ENCODE results near the gene FAM170A.

Gene FAM170A, protein sequence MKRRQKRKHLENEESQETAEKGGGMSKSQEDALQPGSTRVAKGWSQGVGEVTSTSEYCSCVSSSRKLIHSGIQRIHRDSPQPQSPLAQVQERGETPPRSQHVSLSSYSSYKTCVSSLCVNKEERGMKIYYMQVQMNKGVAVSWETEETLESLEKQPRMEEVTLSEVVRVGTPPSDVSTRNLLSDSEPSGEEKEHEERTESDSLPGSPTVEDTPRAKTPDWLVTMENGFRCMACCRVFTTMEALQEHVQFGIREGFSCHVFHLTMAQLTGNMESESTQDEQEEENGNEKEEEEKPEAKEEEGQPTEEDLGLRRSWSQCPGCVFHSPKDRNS

DNA sequence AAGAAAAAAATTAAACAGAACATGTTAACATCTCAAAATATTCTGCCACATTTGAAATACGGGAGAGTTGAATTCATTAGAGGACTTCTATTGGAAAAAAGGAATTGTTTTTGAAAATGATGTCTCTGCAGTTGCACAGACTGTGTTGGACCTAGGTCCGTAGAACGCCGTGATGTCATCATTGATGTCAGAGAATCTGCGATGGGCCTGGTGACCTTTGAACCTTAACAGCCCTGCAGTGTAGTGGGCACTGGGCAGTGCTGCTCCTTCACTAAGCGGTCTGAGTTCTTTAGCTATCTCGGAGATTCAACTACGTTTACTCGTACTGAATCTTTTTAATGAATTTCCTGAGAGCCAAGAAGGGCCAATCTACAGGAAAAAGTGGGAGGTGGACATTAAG, at the start of gene FAM170A:
TSS of gene FAM170A (plus strand) at position 220 of the 400 bp plus-strand sequence. CDS start 211 bp downstream, outside the sequence.
- DNase-seq: no peak

DNA sequence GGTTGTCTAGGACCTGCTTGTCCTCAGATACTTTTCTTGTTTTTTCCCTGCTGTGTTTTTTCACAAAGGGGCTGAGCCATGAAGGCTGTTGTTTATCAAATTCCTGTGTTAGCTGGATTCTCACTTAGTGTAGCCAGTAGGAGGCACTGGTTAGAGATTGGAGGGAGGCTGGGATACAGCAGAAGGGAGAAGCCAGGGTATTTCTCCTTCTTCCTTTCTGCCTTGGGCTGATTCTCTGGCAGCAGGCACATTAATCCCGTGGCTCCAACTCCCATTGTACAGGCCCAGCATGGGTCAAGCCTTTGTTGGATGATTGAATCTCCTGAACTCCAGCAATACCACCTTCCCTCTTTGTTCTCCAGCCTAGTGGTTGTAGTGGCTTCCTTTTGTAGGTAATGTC, 46.4 kb upstream of the FAM170A start:
- DNase-seq: no peak

DNA sequence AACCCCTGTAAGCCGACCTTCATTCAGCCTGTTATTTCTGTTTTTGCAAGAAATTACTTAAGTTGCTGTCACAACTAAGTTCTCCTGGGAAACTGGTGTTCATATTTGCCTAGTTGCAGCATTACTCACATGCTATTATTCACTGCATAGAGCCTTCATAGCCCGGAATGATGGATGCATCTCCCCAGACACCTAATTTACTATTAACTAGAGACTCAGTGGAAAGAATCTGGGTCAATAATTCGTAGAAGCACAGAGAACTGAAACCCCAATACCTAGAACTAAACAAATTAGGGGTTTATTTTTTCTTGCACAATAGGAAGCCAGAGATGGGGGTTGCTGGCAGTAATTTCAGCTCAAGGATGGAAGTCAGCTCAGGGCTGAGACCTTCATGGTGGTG, 45.7 kb upstream of the FAM170A start:
- DNase-seq: no peak

DNA sequence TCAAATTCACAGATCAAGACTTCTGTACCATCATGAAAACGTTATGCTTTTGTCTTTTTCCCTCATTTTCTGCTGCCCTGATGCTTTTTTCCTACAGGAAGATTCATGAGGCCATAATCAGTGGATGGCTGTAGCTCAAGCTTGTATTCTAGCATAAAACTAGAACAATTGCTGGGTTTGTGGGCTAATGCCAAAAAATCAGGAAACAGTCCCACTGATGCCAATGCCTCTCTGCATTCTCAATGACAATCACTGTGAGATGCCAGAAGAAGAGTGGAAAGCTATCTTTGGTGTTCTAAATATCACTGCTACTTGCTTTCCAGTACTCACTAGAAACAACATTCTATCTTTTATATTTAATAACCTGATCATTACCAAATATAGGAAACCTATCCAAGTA, 33.3 kb upstream of the FAM170A start:
- no peak for DNase-seq

DNA sequence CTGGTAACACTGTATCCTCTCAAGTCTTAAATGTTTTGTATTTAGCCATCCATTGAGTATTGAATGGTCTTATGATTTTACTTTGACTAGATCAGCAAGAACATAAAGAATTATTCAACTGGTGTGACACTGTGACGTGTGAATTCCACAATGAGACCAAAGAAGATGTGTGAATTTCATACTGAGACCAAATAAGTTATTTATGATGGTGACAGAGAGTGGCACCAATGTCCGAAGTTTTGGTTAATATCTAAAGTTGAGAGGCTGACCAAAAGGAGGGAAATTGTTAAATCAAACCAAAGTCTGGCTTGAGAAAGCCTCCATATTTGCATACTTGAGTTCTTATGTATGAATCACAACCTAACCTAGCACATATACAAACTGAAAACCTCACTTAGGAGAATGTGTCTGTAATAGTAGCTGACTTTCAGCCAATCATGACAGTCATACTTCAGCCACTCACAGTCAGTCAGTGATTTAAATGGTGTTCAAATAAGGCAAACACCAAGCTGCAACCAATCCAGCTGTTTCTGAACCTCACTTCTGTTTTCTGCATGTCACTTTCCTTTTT, 31.5 kb upstream of the FAM170A start:
- no peak for DNase-seq

DNA sequence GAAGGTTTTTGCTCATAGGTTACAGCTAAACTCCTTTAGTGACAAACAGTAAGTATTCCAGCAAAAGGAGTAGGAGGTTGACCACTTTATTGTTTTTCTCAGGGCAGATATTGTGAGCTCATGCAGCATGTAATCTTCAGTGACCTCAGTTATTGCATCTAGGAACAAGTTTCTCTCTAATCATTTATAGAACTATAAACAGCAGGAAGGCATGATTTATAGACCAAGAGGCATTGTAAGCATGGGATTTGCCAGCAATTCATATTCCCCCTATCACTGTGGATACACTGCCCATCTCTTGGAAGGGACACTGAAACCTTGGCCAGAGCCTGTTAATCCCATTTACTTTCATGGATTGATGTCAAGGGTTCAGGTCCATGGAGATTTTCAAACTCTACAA, 15.4 kb upstream of the FAM170A start:
- no peak for DNase-seq

DNA sequence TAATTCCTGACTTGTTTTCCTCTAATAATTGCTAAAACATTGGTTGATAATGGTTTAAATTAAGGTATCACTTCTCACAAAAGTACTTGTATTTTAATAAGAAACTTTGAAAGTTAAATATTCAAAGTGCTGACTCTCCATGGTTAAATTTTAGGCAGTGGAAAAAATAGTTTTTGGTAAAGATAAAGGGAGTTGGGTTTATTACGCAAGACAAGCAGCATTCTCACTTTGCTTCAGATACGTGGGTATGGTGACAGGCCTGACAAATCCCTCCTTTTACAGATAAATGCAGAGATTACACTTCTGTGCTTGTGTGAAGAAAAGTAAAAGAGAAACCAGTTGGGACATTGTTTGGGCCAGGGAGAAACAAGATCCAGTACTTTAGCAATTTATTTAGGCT, 14.5 kb upstream of the FAM170A start:
- no peak for DNase-seq

DNA sequence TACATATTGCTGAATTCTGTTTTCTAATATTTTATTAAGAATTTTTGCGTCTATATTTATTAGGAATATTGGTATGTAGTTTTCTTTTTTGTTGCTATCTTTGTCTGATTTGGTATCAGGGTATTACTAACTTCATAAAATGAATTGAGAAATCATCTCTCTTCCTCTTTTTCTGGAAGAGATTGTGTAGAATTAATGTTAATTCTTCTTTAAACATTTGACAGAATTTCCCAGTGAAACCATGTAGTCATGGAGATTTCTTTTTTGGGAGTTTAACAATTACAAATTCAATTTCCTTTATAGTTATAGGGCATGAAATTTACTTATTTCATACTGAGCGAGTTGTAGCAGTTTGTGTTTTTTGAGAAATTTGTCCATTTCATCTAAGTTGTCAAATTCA, 3.3 kb upstream of the FAM170A start:
- DNase-seq: no peak

DNA sequence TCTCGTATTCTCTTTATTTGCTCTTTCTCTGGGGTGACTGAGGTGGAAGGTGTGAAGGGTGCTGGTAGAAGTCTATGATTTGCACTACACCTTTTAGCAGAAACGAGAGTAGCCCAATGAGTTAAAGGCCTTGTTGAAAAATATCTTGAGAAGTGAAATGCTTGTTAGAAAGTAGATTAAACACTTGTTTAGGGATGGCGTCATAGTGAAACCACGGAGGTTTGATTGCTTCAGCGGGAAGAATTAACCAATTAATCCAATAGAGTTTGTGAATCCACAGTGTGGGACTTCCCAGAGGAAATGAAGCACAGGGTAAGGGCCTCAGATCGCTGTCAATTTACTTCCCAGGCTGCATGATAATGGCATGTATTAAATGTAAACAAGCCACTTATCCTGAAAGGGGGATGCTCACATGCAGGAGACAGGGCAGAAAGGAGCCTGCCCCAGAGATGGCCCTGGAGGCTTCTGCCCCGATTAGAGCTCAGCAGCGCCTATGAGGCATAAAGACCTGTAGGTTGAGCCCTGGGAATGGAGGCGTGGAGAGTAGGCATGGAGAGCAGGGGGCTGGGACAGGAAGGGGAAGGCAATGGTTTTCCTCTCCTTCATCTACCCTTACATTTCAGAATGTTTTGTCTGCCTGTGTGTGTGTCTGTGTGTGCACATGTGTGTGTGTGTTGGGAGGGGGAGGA, 1.5 kb downstream of the FAM170A start:
- no peak for DNase-seq

DNA sequence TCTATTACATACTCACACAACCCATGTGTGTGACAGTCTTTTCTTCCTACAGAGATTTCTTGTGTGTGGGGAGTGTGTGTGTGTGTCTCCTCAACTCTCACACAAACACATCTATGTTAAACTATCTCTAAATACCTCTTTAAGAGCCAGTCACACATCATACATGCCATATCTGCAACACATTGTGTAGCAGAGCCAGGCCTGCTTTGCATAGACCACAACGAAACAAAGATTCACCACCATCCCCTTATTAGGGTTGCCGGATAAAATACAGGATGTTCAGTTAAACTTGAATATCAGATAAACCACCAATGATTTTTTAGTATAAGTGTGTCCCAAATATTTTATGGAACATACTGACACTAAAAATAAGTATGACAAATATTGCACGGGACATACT, 2.3 kb downstream of the FAM170A start:
- no peak for DNase-seq

DNA sequence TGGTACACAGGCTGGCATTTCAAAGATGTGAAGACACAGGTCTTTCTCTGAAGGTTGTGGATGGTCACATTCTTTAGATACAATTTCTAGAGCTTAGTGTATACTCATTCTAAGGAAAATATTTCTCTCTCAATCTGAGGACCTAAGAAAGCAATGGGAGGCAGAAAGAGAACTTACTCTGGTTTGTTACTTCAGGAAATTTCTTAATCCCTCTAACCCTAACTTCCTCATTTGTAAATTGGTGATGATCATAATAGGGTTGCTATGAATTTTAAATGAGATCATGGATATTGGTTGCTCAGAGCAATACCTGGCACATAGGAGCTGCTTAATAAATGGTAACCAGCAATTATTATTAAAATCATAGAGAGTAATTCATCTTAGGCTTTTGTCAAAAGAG, 22.1 kb downstream of the FAM170A start:
- DNase-seq: no peak

DNA sequence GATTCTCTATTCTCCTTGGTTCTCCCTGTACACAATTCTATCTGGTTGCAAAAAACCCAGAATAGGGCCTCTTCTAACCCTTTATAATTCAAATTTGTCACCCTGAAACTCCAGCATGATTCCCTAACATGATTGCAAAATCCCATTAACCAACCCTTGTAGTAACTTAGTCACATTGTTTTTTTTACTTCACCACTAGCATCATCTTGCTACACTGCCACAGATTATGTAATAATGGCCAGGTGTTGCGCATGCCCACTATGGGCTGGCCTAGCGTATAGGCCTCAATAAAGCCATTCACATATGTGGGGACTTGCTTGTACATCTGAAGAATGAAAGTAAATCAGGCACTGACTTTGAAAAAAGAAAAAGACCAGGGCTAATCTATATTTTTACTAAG, 25.7 kb downstream of the FAM170A start:
- DNase-seq: no peak

DNA sequence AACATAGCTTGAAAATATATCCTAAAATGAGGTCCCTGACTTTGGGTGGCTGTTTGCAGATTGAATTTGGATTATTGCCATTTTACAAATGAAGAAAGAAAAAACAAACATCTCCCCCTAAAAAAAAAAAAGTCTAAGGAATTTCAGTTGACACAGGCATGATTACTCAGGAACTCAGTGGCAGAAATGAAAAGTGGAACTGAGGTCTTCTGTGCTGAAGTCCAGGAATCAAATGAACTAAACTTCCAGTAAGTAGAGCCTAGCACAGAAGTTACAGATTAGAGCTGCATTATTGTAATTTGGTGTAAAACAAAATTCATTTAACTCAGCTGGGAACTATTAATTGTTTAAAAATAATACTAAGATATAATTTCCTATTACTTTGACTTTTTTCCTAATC, 26.7 kb downstream of the FAM170A start:
- no peak for DNase-seq

DNA sequence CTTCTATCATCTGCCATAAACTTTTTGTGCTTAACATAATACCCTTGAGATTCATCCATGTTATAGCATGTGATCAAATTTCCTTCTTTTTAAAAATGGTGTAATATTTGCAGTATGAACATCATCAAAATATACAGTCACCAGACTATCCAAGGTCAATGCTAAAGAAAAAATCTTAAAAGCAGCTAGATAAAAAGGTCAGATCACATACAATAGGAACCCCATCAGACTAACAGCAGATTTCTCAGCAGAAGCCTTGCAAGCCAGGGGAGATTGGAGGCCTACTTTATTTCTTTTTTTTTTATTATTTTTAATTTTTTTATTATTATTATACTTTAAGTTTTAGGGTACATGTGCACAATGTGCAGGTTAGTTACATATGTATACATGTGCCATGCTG, 37.2 kb downstream of the FAM170A start:
- no peak for DNase-seq

DNA sequence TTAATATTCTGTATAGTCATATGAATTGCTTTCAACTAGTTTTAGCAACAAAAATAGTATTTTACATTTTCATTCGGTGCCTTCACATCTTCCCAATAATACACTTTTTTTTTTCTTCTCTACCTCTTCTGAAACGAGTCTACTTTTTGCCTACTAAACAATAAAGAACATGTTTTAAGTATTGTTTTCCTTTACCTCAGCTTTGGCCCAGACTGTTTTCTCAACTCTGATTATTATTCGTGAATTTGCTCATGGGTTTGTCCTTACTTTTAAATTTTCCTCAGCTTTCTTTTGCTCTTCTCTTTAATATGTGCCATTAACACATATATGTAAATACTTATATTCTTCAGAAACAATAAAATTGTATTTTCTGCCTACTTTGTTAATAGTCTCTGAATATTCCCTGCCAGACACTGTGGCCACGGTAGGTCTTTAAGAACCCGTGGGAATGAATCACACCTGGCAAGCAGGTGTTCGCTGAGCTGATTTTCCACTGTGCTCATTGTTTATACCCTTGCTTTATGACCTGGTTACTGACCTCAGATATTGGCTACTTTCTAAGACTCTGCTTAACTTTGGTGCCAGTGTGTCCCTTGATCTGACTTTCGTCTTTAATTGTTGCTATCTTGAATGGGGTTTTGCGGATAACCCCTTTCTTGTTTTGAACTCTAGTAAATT, 49.1 kb downstream of the FAM170A start:
- no peak for DNase-seq

DNA sequence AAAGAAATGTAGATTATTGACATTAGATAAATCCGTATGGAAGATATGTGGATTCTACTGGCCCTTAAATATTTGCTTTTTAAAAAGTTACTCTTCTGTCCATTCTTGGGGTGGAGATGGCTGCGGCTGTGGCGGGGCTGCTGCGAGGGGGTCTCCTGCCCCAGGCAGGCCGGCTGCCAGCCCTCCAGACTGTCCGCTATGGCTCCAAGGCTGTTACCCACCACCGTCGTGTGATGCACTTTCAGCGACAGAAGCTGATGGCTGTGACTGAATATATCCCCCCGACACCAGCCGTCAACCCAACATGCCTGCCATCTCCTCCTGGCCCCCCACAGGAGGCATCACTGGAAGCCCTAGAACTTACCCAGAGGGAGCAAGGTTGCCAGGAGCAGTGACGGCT, 50.7 kb downstream of the FAM170A start:
- no peak for DNase-seq

DNA sequence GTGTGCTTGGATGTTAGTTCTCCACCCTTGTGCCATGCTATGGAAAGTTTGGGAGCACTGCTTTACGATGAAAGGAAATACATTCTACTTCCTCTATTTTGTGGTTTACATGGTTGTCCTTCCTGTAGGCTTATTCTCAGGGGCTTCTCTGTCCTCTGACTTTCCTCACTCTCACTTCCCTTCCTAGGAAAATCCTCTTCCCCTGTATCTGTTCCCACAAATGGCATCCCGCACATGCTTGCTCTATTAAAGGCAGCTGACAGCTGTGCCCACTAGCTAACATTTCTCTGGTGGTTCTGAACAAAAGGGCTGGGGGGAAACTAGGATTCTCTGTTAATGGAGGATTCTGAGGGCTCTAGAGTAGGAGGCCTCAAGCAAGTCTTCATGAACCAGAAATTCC, 52.4 kb downstream of the FAM170A start:
- no peak for DNase-seq

DNA sequence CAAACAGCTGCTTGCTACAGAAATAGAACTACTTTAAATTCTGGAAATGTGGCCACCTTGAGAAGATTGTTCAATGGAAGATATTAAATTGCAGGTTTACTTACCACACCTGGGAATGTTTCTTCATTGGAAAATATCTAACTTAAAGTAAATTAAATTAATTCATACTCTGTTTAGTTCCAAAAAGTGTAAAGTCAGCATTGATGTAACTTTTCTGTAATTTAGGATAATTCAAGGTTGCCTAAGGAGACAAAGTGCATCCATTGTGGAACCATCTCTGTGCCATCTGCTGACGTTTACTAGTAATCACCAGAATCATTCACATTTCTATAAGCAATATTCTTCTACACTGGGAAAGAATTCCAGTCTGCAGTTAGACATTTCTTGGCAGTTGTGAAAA, 53.0 kb downstream of the FAM170A start:
- DNase-seq: no peak

Measured in SW 1271 (cell line).